Esophagus squamous epithelium (tissue), 4 donors: ENCODE results near the gene ERBB3.

ENCODE experiments used
- CTCF ChIP-seq, 6 experiments: fragments of 450-650 bp in 4 of 6; fragments of 200-600 bp in 2 of 6; sonication (generic) in 2 of 6; IDR thresholded peaks; one replicate each; pipeline ENCODE4 v1.5.1; 2016 to 2019; ENCODE audit warnings: antibody characterized with exemption in 6 of 6, mild to moderate bottlenecking in 4 of 6, moderate library complexity in 4 of 6
- POLR2A ChIP-seq, 4 donors: fragments of 450-650 bp; IDR thresholded peaks; one replicate each; pipeline ENCODE4 v1.6.1; 2017; ENCODE audit warnings: antibody characterized with exemption in 4 of 4, mild to moderate bottlenecking in 4 of 4, moderate library complexity in 3 of 4

GRCh38 chr12:56128670-56129205 lies 48.8 kb downstream of the ERBB3 start:
- no peak for TF ChIP-seq CTCF (IDR thresholded peaks at IDR 0.05)
- TF ChIP-seq POLR2A (IDR thresholded peaks at IDR 0.05): no peak
